ENCODE data around the gene ARHGEF1. TPM values are rescaled to one million over a fixed set of nuclear protein-coding genes. Genes with fewer than 3 reads are reported as not detected.

ARHGEF1 gene
- total RNA-seq, 1 donor from 2014 or later: 36.3 TPM

- DNase-seq (ENCODE audit: low read depth): no peak
Measured at GRCh38 chr19:41883463-41883820, 458 bp downstream of the ARHGEF1 start.

GRCh38 chr19:41883821-41884733, 1.1 kb downstream of the ARHGEF1 start:
- peak; percentile 82 for DNase-seq (ENCODE audit: low read depth)

- no peak for DNase-seq (ENCODE audit: low read depth)
Measured at GRCh38 chr19:41886761-41887710, 4.1 kb downstream of the ARHGEF1 start.

- DNase-seq (ENCODE audit: low read depth): peak; percentile 82
Measured at GRCh38 chr19:41887711-41888382, 4.9 kb downstream of the ARHGEF1 start.

GRCh38 chr19:41888926-41889325, 5.9 kb downstream of the ARHGEF1 start:
- no peak for DNase-seq (ENCODE audit: low read depth)

GRCh38 chr19:41889896-41890295, 6.9 kb downstream of the ARHGEF1 start:
- DNase-seq (ENCODE audit: low read depth): no peak

- DNase-seq (ENCODE audit: low read depth): no peak
Measured at GRCh38 chr19:41890936-41891335, 8.0 kb downstream of the ARHGEF1 start.

GRCh38 chr19:41892173-41892902, 9.4 kb downstream of the ARHGEF1 start:
- DNase-seq (ENCODE audit: low read depth): no peak

- no peak for DNase-seq (ENCODE audit: low read depth)
Measured at GRCh38 chr19:41893899-41894298, 10.9 kb downstream of the ARHGEF1 start.

- no peak for DNase-seq (ENCODE audit: low read depth)
Measured at GRCh38 chr19:41894350-41894749, 11.4 kb downstream of the ARHGEF1 start.

- DNase-seq (ENCODE audit: low read depth): no peak
Measured at GRCh38 chr19:41895745-41896580, 13.0 kb downstream of the ARHGEF1 start.

GRCh38 chr19:41896581-41896942, 13.6 kb downstream of the ARHGEF1 start:
- DNase-seq (ENCODE audit: low read depth): no peak

- DNase-seq (ENCODE audit: low read depth): no peak
Measured at GRCh38 chr19:41897181-41897580, 14.2 kb downstream of the ARHGEF1 start.

- DNase-seq (ENCODE audit: low read depth): no peak
Measured at GRCh38 chr19:41897820-41898219, 14.8 kb downstream of the ARHGEF1 start.

- DNase-seq (ENCODE audit: low read depth): no peak
Measured at GRCh38 chr19:41898235-41898634, 15.3 kb downstream of the ARHGEF1 start.

- DNase-seq (ENCODE audit: low read depth): no peak
Measured at GRCh38 chr19:41901707-41902360, 18.9 kb downstream of the ARHGEF1 start.

GRCh38 chr19:41902594-41902993, 19.6 kb downstream of the ARHGEF1 start:
- DNase-seq (ENCODE audit: low read depth): no peak

GRCh38 chr19:41903193-41903953, 20.4 kb downstream of the ARHGEF1 start:
- DNase-seq (ENCODE audit: low read depth): no peak

All from renal cortical epithelial cell (primary cell).